Astrocyte (in vitro differentiated cells and primary cell): ENCODE results near the gene FAM53B.

Experiments
- EZH2 ChIP-seq: IDR thresholded peaks from 2 replicates; pipeline ENCODE4 v1.6.1; 2012; ENCODE audit warnings: mild to moderate bottlenecking, low read length, inconsistent platforms; ENCODE audit not compliant: insufficient read depth
- TF ChIP-seq, protein P1 (sequence below): IDR thresholded peaks from 2 replicates; pipeline ENCODE4 v1.5.1; 2011; ENCODE audit warnings: low read depth, mild to moderate bottlenecking, inconsistent platforms, low read length, moderate library complexity; ENCODE audit not compliant: insufficient read depth

DNA sequence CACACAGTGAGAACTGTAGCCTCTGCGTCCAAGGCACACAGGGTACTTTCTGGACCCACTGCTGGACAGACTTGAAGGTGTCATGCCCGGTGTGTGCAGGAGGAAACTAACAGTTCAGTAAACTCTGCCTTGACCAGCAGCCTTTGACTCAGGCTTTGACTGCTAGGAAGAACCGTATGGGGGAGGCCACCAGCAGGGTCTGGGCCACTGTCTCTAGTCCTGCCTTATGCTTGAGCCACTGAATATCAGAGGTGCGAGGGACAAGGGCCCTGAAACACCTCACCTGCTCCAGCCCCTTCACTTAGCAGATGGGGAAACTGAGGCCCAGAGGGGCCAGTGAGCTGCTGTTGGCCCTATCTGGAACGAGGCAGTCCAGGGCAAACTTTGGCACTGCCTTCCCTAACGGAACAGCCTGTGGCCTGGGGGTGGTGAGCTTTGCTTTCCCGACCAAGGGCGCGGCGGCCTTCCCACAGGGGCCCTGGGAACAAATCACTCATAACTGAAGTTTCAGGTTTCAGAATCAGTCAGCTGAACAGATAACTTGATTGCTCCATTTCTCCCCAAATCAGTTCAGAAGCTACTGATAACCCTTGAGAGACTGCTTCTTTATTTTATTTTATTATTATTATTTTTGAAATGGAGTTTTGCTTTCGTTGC lies 130.0 kb downstream of the FAM53B start:
- TF ChIP-seq, protein P1, sequence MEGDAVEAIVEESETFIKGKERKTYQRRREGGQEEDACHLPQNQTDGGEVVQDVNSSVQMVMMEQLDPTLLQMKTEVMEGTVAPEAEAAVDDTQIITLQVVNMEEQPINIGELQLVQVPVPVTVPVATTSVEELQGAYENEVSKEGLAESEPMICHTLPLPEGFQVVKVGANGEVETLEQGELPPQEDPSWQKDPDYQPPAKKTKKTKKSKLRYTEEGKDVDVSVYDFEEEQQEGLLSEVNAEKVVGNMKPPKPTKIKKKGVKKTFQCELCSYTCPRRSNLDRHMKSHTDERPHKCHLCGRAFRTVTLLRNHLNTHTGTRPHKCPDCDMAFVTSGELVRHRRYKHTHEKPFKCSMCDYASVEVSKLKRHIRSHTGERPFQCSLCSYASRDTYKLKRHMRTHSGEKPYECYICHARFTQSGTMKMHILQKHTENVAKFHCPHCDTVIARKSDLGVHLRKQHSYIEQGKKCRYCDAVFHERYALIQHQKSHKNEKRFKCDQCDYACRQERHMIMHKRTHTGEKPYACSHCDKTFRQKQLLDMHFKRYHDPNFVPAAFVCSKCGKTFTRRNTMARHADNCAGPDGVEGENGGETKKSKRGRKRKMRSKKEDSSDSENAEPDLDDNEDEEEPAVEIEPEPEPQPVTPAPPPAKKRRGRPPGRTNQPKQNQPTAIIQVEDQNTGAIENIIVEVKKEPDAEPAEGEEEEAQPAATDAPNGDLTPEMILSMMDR = no peak
- TF ChIP-seq EZH2 = no peak
